ENCODE data around the gene THOC6. TPM values are rescaled to one million over a fixed set of nuclear protein-coding genes. Genes with fewer than 3 reads are reported as not detected.

The THOC6 gene
- total RNA-seq, 1 donor: 28.1 TPM

GRCh38 chr16:3056336-3057180 lies 32.7 kb downstream of the THOC6 start:
- H3K4me3 ChIP-seq (ENCODE audit: low read depth, low read length): no peak overlapping the region
- no peak for TF ChIP-seq CTCF (IDR thresholded peaks at IDR 0.05; ENCODE audit: insufficient read depth, low read depth, low read length)
- no peak for DNase-seq (ENCODE audit: low read depth)

- no peak overlapping the region for H3K4me3 ChIP-seq (ENCODE audit: low read depth, low read length)
- no peak for DNase-seq (ENCODE audit: low read depth)
These were observed 33.6 kb downstream of the THOC6 start for GRCh38 chr16:3057181-3058138.

GRCh38 chr16:3058139-3059030 lies 34.5 kb downstream of the THOC6 start:
- peak; percentile 20 for DNase-seq (ENCODE audit: low read depth)
- no peak for TF ChIP-seq CTCF (IDR thresholded peaks at IDR 0.05; ENCODE audit: insufficient read depth, low read depth, low read length)
- peak overlapping the region; percentile 81 for H3K4me3 ChIP-seq (ENCODE audit: low read depth, low read length)

More at GRCh38 chr16:3057181-3058138, 33.6 kb downstream of the THOC6 start:
- no peak for TF ChIP-seq CTCF (IDR thresholded peaks at IDR 0.05; ENCODE audit: insufficient read depth, low read depth, low read length)

- peak; percentile 53 for TF ChIP-seq CTCF (IDR thresholded peaks at IDR 0.05; ENCODE audit: insufficient read depth, low read depth, low read length)
- DNase-seq (ENCODE audit: low read depth): peak; percentile 89
- H3K4me3 ChIP-seq (ENCODE audit: low read depth, low read length): peak overlapping the region; percentile 81
These were observed 35.3 kb downstream of the THOC6 start for GRCh38 chr16:3059041-3059722.

- no peak for TF ChIP-seq CTCF (IDR thresholded peaks at IDR 0.05; ENCODE audit: insufficient read depth, low read depth, low read length)
- H3K4me3 ChIP-seq (ENCODE audit: low read depth, low read length): peak overlapping the region; percentile 43
- DNase-seq (ENCODE audit: low read depth): no peak
These were observed 35.9 kb downstream of the THOC6 start for GRCh38 chr16:3059723-3060242.
